GM18499 (cell line): ENCODE results near the gene PPTC7.

ENCODE experiments used
- ATAC-seq: cut with Tn5 transposase; IDR thresholded peaks from one replicate; pipeline ENCODE4 v1.9.1; 2021; ENCODE audit warnings: moderate number of reproducible peaks; ENCODE audit not compliant: insufficient read depth, unreplicated experiment

PPTC7 gene

GRCh38 chr12:110501399-110501751, 81.7 kb downstream of the PPTC7 start:
- no peak for ATAC-seq

- ATAC-seq = no peak
These were observed 84.0 kb downstream of the PPTC7 start for GRCh38 chr12:110498984-110499706.
